AG08396 (cell line): ENCODE data around the gene COL4A2.
"Not testable (repeated sequence)": the region's sequence is repeated elsewhere in the genome, so short reads cannot be mapped to it uniquely, and the experiment has no call there.

Experiments used
- DNase-seq: peaks from one replicate; pipeline ENCODE4 v3.0.0; 2012; ENCODE audit warnings: low spot score, mixed read lengths

COL4A2 gene

DNA sequence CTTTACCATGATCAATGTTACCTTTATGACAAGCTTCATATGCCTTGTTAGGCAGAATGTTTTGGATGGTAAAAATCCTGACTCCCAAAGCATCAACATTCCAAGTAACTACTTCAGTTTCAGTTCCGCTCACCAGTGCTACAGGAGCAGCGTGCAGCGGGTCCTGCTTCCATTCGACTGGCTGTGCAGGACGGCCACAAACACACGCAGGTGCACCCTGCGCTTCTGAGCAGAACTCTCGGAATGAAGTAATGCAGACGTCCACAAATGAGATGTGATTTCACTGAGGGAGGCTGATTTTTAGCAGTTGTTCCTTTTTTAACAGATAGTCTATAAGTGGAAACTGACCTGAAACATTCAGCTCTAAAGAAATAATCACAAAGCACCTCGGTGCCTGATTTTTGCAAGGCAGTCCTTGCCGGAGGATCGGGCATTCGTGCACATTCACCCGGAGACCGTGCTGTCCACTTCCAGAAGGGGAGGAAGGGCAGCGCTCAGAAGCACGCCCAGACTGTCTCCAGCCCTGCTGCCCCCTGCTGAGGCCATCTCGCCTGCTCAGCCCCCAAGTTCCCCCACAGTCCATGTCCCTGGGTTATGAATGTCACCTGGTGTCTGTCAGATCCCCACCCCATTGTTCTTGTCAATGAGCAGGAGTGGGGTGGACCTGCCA lies 168.6 kb downstream of the COL4A2 start:
- DNase-seq, result no peak

DNA sequence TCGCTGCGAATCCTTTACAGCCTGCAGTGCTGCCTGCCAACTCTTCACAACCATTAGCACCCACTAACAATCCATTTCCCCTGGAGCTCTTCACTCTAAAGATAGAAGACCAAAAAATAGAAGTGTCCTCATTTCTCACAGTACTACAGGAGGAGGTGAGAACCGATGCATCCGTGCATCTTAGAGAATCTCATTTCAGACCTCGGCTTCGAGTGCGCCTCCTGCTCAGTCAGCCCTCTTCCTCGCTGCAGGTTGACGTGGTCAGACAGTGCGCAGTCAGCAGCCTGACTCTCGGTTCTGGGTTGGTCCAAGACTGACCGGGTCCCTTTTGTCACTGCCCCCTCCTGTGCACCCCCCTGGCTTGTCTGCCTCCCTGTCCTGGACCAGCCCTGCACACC lies 169.1 kb downstream of the COL4A2 start:
- DNase-seq, result no peak

DNA sequence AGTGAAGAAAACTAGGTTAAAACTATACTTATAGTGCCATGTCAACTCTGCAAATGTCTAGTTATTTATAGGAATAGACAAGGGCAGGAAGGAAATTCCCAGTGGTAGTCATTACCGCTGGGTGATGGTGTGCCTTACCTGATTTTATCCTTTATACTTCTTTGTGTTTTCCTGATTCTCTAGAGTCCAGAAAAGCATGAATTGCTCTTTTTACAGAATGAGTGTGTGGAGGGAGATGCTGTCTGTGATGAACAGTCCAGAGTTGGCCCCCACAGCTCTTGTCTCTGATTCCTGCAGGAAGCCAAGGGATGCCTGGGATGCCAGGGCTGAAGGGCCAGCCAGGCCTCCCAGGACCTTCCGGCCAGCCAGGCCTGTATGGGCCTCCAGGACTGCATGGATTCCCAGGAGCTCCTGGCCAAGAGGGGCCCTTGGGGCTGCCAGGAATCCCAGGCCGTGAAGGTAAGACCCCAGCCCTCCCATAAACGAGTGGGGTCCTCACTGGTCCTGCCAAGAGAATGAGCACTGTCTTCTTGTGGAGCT lies 170.7 kb downstream of the COL4A2 start:
- no peak for DNase-seq

DNA sequence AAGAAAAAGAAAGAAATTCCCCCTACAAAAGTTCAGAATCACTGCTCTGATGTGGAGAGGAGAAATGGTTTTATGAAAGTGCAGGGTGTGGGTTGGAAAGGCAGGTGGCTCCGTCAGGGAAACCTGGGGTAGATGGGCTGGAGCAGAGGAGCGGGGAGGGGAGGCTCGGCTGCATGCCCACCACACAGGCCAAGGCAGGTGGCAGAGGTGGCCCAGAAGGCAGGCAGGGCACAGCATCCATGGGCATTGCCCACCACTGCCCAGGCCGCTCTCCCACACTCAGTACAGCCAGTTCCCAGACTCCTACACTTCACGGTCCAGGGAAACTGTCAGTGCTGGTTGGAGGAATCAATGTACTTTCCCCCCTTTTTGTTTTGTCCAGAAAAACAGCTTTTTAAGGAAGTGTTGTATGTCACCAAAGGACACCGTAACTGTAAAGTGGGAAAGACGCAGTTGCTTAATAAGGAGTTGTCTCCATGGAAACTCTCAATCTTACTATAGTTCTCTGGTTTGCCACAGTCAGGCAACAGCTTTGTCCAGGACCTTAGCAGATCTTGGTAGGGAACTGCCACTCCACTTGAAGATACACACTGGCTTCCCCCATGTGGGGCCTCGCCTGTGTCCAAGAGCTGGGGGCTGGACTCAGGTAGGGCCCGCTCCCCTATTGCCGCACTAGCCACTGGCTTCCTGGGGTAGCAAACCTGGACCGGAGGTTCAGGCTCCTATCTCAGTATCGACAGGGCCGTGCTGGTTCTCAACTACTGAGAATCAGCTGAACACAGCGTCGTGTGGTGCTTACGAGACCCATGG lies 171.5 kb downstream of the COL4A2 start:
- DNase-seq, result no peak

DNA sequence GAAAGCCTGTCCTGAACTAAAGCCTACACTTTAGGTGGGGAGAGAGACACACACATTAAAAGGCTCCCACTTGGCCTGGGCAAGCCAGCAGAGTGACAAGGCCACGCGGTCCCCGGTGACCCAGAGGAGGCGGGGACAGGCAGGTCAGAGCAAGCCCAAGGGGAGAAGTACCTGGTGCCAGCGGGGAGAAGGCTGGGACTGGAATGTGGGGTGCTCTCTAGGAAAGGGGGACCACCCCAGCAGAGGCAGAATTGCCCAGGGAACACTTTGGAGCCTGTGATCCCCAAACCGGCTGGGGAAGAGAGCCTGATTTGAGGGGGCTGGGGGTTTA lies 172.1 kb downstream of the COL4A2 start:
- DNase-seq, result no peak

DNA sequence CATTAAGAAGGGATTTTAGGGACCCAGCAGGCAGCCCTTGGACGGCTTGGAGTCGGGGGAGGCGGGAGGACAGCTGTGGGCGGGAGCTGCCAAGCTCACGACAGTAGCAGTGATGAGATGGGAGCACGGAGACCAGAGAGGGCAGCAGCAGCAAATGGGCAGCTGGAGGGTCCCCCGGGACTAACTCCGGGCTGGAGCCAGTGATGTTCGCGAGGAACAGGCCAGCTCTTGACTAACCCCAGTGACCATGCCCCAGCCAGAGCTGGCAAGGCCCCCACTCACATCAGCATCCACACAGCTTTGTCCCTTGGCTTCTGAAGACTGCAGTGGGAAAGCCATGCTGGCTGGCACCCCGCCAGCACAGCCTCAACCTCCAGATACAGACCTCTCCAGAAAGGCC lies 172.6 kb downstream of the COL4A2 start:
- DNase-seq, result no peak

DNA sequence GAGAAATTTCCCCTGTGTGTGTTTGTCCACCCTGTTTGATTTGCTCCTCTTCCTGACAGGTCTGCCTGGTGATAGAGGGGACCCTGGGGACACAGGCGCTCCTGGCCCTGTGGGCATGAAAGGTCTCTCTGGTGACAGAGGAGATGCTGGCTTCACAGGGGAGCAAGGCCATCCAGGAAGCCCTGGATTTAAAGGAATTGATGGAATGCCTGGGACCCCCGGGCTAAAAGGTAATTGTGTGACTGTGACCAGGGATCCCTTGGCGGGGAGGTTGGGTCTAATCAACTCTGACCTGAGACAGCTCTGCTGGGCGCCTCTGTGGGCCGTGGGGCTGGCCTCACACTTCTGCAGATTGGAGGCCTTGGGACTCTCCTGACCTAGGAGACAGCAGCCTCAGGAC lies 173.1 kb downstream of the COL4A2 start:
- DNase-seq, result no peak

DNA sequence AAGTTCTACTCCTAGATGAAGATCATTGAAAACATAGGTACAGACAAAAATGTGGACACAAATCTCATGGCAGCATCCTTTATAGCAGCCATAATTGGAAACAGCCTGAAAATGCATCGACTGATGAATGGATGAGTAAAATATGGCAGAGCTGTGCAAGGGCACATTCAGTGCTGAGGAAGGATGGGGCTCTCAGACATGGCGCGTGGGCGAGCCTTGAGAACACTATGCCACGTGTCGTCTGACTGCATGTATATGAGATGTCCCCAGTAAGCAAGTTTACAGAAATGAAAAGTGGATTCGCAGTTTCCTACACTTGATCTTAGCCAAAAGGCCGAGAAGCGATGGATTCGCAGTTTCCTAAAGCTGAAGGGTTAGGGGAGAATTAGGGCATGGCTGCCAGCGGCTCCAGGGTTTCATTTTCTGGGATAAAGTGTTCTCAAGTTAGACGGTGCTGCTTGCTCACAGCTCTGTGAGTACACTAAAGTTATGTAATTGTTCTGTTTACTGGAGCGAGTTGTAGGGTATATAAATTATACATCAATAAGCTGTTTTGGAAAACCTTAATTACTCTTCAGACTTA lies 176.4 kb downstream of the COL4A2 start:
- DNase-seq, result no peak

DNA sequence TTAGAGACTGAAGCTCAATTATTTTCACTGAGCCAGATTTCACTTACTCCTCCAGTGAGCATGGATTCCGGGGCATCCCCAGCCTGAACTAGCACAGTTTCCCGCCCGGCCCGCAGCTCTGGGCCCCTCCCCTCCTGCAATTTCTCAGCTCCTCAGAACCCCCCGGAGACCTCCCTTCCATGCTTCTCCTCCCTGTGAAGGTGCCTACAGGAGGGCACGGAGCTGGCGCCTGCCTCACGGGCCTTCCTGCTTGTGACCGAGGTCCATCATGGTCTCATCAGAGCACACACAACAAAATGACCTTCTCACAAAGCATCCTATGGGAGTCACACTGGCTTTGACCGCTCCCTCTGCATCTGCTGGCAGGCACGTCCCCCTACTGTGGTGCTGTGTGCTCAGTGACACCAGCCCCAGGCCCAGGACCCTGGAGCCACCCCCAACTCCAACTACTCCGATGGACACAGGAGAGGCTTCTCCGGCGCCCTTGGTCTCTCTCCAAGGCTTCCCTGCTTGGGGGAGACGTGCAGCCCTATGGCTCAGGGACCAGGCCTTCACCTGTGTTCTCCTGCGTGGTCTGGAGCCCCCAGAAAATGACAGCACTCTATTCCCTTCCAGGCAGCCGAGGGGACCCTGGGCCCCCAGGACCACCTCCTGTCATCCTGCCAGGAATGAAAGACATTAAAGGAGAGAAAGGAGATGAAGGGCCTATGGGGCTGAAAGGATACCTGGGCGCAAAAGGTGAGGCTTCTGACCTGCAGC lies 177.4 kb downstream of the COL4A2 start:
- DNase-seq, result no peak

DNA sequence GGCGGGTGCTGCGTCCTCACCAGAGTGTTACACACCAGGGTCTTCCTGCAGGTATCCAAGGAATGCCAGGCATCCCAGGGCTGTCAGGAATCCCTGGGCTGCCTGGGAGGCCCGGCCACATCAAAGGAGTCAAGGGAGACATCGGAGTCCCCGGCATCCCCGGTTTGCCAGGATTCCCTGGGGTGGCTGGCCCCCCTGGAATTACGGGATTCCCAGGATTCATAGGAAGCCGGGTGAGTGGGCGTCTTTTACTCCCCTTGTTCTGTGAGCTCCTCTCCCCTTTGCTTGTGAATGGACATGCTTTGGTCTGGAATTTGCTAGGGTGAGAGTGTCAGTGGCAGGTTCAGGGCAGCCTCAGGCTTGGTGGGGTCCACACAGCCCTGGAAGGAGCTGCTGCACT lies 178.5 kb downstream of the COL4A2 start:
- no peak for DNase-seq

DNA sequence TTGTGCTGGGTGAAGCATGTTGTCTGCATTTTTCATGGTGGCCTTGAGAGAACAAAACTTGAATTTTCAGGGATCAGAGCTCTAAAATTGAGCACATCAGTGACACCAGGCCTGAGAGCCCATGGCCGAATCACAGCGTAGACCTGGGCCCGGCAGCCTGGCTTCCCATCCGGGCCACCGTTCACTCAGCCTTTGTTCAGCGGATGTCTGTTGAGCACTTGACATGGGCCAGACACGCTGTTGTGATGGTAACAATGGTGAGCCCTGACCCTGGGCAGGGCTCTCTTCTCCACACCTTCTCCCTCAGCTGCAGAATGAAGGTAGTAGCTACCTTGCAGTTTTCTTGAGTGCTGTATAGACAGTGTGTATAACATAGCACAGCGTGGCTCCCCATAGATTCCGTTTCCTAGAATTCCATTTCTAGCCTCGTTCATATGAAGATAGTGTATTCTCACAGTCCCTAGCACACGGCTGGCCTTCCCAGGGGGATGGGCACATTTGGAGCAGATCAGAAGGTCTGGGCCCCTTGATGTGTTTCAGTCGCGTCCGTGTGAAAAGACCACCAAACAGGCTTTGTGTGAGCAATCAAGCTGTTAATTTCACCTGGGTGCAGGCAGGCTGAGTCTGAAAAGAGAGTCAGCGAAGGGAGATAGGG lies 179.1 kb downstream of the COL4A2 start:
- no peak for DNase-seq

DNA sequence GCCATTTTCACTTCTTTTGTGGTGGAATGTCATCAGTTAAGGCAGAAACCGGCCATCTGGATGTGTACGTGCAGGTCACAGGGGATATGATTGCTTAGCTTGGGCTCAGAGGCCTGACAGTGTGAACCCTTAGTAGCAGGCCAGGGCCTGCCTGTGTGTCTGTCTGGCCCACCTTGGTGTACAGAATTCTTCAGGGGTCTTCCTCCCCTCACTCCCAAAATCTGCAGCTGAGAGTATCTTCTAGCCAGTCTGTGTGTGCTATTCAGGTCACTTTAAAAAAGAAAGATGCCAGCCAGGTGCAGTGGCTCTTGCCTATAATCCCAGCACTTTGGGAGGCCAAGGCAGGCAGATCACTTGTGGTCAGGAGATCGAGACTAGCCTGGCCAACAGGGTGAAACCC lies 179.8 kb downstream of the COL4A2 start:
- not testable (repeated sequence) for DNase-seq

DNA sequence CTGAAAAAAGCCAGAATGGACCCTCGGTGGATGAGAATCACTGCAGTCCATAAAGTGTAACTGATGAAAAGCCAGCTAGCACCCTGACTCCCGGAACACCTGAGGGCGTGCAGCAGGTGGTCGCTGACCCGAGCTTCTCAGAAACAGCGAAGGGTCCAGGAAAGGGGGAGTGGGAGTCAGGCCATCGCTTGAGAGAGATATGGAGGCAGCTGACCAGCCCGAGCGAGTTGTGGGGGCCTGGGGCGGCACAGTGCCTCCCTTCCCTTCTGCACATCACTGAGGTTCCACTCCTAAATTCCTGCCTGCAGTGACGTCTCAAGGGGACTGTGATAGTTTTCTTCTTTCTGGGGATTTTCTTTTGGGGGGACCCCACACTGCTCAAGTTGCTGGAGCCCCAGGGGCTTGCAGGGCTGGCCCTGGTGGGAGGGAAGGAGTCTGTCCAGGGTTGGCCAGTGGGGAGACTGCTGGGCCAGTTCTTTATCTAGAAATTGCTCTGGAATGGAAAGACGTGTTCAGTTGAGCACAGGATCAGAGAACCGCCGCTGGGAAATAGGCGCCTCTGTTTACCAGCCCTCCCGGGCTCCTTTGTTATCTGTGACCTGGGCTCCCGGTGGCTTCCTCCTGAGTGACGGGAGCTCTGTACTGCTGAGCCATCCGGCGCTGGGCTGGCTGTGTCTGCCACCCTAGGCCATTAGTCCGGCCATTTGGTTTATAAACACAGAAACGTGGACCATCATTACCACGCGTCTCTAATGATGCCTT lies 183.1 kb downstream of the COL4A2 start:
- no peak for DNase-seq

DNA sequence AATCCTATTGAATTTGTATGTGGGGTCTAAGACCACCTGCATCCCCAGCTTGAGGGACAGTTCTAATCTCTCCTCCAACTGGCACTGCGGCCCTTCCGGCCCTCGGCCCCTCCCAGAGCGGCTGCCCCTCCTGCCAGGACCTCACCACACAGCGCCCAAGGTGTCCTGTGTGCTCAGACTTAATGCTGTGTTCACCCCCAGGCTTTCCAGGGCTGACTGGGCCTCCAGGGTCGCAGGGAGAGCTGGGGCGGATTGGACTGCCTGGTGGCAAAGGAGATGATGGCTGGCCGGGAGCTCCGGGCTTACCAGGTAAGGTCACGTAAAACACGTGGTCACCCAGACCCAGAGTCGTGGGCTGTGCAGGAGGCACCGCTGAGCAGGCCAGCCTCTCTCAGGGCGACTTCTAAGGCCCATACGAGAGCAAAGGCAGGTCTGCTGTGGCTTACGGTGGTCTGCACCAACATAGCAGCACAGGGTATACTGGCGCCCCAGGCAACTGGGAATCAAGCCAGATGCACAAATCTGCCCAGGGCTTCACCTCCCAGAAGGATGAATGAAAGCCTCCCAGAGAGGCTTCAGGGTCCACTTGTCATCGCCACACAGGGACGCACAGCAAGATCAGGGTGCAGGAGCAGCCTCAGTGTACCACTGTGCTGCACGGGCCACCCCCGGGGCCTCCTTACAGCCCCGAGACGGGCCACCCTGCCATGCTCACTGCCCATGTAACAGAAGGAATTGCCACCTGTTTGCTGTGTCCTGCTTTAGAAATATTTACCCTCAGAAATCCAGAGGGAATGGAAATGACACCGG lies 185.0 kb downstream of the COL4A2 start:
- no peak for DNase-seq

DNA sequence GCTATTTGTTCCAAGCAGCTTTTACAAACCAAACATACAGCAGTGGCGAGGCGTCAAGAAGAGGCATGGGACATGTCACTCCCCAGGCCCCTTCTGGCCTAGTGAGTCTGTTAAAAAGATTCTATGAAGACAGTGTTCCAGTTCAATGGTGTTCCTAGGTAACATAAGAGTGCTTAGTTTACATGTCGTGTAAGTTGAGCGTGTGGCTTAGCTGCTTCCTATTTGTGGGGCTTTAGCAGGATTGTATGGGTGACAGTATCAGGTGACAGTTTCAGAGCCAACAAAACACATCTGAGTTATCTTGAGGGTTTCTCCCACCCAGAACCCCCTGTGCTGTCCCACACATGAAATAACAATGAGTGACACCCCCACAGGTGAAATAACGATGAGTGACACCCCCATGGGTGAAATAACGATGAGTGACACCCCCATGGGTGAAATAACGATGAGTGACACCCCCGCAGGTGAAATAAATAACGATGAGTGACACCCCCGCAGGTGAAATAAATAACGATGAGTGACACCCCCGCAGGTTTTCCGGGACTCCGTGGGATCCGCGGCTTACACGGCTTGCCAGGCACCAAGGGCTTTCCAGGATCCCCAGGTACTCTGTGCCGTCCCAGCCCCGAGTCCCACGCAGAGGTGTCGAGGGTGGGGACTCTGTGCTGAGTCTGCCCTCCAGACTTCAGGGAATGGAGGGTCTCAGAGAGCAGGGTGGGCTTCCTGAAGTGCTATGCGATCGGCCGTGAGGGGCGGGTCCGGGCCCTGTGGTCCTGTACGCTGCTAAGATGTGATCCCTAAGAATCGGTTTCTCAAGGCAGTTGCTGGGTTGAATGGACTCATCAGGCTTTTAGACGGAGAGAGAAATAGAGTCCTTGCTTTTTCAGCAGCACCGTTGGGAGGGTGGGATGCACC lies 185.9 kb downstream of the COL4A2 start:
- DNase-seq, result no peak

DNA sequence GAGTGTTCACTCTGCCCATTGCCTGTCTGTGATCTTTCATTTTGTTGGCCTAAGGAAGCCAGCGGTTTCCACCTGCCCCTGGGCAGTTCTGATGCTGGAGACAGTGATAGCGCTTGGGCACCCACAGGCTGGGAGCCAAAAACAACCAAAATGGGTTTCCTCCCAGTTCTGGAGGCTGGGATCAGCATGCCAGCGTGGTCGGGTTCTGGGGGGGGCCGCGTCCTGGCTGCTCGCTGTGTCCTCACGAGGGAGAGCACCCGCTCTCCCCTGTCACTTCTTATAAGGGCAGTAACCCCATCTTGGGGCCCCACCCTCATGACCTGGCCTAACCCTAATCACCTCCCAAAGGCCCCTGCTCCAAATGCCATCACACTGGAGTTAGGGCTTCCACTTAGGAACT lies 186.5 kb downstream of the COL4A2 start:
- DNase-seq, result no peak

DNA sequence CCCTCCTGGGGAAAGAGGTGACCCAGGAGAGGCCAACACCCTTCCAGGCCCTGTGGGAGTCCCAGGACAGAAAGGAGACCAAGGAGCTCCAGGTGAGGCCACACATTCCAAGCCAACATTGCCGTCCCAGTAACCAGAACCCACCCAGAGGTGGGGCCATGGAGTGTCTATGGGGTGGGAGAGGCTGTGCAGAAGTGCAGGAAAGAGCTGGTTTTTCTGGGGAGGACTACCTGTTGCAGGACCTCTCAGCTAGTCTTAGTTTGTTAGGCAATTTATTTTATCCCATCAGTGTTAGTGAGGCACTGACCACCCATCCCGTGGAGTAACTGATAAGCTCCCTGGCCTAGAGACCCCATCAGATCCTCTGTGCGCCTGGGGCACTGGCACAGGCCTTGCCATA lies 188.3 kb downstream of the COL4A2 start:
- DNase-seq, result no peak

DNA sequence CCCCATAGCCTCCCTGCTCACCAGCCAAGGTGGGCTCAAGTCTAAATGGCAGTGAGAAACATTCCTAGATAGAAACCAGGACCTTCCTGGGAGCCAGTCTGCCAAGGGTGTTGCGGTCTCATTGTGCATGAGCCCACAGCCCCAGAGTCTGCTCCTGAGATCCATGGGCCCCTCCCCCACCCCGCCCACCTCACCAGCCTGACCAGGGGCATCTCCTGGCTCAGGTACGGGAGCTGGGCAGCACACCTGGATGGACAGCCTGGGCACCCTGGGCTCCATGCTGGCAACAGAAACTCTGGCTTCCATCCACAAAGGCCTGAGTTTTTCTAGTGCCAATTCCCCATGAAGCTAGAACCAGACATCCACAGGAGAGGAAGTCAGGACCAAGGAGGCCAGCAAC lies 188.8 kb downstream of the COL4A2 start:
- DNase-seq, result no peak

DNA sequence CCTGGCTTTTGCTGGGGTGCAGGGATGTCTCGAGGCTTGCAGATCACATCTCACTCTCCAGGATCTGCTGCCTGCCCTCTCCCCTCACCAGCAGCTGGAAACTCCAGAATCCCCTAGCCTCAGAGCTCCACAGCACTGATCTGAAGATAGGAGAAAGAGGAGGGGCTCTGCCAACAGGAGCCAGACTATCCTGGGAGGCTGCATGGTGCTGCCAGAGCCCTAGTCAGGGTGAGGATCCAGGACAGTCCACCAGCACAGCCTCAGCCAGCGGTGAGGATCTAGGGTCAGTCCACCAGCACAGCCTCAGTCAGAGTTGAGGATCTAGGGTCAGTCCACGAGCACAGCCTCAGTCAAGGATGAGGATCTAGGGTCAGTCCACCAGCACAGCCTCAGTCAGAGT lies 189.2 kb downstream of the COL4A2 start:
- no peak for DNase-seq
